GM19397 (cell line): ENCODE data around the gene TRAPPC11.
"Not testable (repeated sequence)": the region's sequence is repeated elsewhere in the genome, so short reads cannot be mapped to it uniquely, and the experiment has no call there.

Experiments
- ATAC-seq: cut with Tn5 transposase; IDR thresholded peaks from one replicate; pipeline ENCODE4 v1.9.1; 2021; ENCODE audit warnings: mild to moderate bottlenecking, moderate library complexity; ENCODE audit not compliant: unreplicated experiment

The TRAPPC11 gene

GRCh38 chr4:183659029-183659871 lies at the start of gene TRAPPC11, which contains the start of gene RWDD4:
TRAPPC11 (plus strand) TSS chr4:183659293; CDS start chr4:183663868, 4,575 bp downstream.
RWDD4 (minus strand) TSS chr4:183659185; CDS start chr4:183658952, 233 bp downstream.
- peak; percentile 99 for ATAC-seq

- no peak for ATAC-seq
Observed at GRCh38 chr4:183610033-183610432, 49.1 kb upstream of the TRAPPC11 start.

- ATAC-seq: no peak
Observed at GRCh38 chr4:183610613-183611012, 48.5 kb upstream of the TRAPPC11 start.

GRCh38 chr4:183611210-183611830 lies 47.8 kb upstream of the TRAPPC11 start:
- no peak for ATAC-seq

GRCh38 chr4:183612329-183613250 lies 46.5 kb upstream of the TRAPPC11 start:
- ATAC-seq: no peak

- no peak for ATAC-seq
Observed at GRCh38 chr4:183617075-183617474, 42.0 kb upstream of the TRAPPC11 start.

GRCh38 chr4:183618681-183619080 lies 40.4 kb upstream of the TRAPPC11 start:
- no peak for ATAC-seq

GRCh38 chr4:183620421-183620820 lies 38.7 kb upstream of the TRAPPC11 start:
- ATAC-seq: no peak

- no peak for ATAC-seq
Observed at GRCh38 chr4:183621875-183622274, 37.2 kb upstream of the TRAPPC11 start.

- ATAC-seq: no peak
Observed at GRCh38 chr4:183624548-183624947, 34.5 kb upstream of the TRAPPC11 start.

GRCh38 chr4:183626168-183626567 lies 32.9 kb upstream of the TRAPPC11 start:
- ATAC-seq: no peak

GRCh38 chr4:183627286-183627685 lies 31.8 kb upstream of the TRAPPC11 start:
- ATAC-seq: not testable (repeated sequence)

- no peak for ATAC-seq
Observed at GRCh38 chr4:183627979-183628588, 31.0 kb upstream of the TRAPPC11 start.

GRCh38 chr4:183631577-183632198 lies 27.4 kb upstream of the TRAPPC11 start:
- no peak for ATAC-seq

GRCh38 chr4:183632689-183633088 lies 26.4 kb upstream of the TRAPPC11 start:
- no peak for ATAC-seq

- ATAC-seq: no peak
Observed at GRCh38 chr4:183633476-183634400, 25.4 kb upstream of the TRAPPC11 start.

GRCh38 chr4:183635321-183635720 lies 23.8 kb upstream of the TRAPPC11 start:
- no peak for ATAC-seq

- ATAC-seq: no peak
Observed at GRCh38 chr4:183635741-183636140, 23.4 kb upstream of the TRAPPC11 start.

- no peak for ATAC-seq
Observed at GRCh38 chr4:183636503-183636902, 22.6 kb upstream of the TRAPPC11 start.
